ENCODE data around the gene ZNF778. TPM values are rescaled to one million over a fixed set of nuclear protein-coding genes. Genes with fewer than 3 reads are reported as not detected.
"Not testable (repeated sequence)": the region's sequence is repeated elsewhere in the genome, so short reads cannot be mapped to it uniquely, and the experiment has no call there.

The ZNF778 gene
- total RNA-seq, 2 donors from 2014 or later = 17.1 to 27.2 TPM

- Histone ChIP-seq H3K4me1 (ENCODE audit: control insufficient read depth in 1 of 2, low read depth in 2 of 2) (peaks cover 4 to 16% of the 10 kb centered on the region in 2 donors), H3K27me3 (replicated peaks; ENCODE audit: insufficient read depth) (no peaks in the 10 kb centered on the region), H3K27ac (no peak overlapping the region), H3K36me3 (no peaks in the 10 kb centered on the region), H3K9me3 (no peaks in the 10 kb centered on the region), H3K4me3 (no peak overlapping the region)
- DNase-seq (ENCODE audit: low spot score) = no peak
- no peak for TF ChIP-seq CTCF (IDR thresholded peaks at IDR 0.05)
- no peak for ATAC-seq (ENCODE audit: insufficient number of reproducible peaks, low FRiP score, low read depth)
These were observed 26.2 kb downstream of the ZNF778 start for GRCh38 chr16:89243664-89244063.

- H3K4me3 ChIP-seq; H3K27me3 ChIP-seq (replicated peaks; ENCODE audit: insufficient read depth); ATAC-seq (ENCODE audit: insufficient number of reproducible peaks, low FRiP score, low read depth); H3K36me3 ChIP-seq; H3K9me3 ChIP-seq; DNase-seq (ENCODE audit: low spot score); H3K27ac ChIP-seq: not testable (repeated sequence)
- peaks cover 4 to 16% of the 10 kb centered on the region in 2 donors for H3K4me1 ChIP-seq (ENCODE audit: control insufficient read depth in 1 of 2, low read depth in 2 of 2)
These were observed 26.8 kb downstream of the ZNF778 start for GRCh38 chr16:89244264-89244663.

DNA sequence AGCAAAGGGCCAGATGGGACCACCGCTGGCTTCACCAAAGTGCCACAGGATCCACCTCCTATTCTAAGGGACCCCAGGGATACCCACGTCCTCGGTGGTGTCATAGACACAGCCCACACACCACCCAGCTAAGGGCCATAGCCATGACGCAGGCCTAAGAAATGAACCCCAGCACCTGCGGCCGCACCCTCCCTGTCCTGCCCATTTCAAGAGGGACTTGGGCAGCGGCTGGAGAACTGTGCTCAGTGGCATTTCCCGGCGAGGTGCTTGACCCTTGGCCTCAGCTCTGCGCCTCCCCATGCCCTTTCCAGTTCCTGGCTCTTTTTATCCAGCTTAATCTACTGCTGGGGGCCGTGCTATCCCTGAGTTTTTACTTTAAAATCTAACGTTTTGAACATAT lies 27.3 kb downstream of the ZNF778 start:
- no peak overlapping the region for H3K27ac ChIP-seq
- peaks cover 4 to 16% of the 10 kb centered on the region in 2 donors for H3K4me1 ChIP-seq (ENCODE audit: control insufficient read depth in 1 of 2, low read depth in 2 of 2)
- H3K9me3 ChIP-seq = no peaks in the 10 kb centered on the region
- ATAC-seq (ENCODE audit: insufficient number of reproducible peaks, low FRiP score, low read depth) (no peak), DNase-seq (ENCODE audit: low spot score) (no peak)
- H3K4me3 ChIP-seq = no peak overlapping the region
- H3K27me3 ChIP-seq (replicated peaks; ENCODE audit: insufficient read depth) = no peaks in the 10 kb centered on the region
- TF ChIP-seq CTCF (IDR thresholded peaks at IDR 0.05) = no peak
- H3K36me3 ChIP-seq = no peaks in the 10 kb centered on the region

DNA sequence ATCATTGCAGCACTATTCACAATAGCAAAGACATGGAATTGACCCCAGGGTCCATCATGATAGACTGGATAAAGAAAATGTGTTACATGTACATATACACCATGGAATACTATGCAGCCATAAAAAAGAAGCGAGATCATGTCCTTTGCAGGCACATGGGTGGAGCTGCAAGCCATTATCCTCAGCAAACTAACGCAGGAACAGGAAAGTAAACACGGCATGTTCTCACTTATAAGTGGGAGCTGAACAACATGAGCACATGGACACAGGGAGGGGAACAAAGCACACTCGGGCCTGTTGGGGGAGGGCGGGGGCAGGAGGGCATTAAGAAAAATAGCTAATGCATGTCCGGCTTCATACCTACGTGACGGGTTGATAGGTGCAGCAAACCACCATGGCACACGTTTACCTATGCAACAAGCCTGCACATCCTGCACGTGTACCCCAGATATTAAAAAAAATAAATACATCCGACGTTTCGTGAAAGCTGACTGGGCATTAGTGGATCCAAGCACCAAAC lies 28.9 kb downstream of the ZNF778 start:
- H3K27me3 ChIP-seq (replicated peaks; ENCODE audit: insufficient read depth) = no peaks in the 10 kb centered on the region
- ATAC-seq (ENCODE audit: insufficient number of reproducible peaks, low FRiP score, low read depth) = no peak
- TF ChIP-seq CTCF (IDR thresholded peaks at IDR 0.05) = no peak
- peaks cover 4 to 11% of the 10 kb centered on the region in 2 donors for H3K4me1 ChIP-seq (ENCODE audit: control insufficient read depth in 1 of 2, low read depth in 2 of 2)
- H3K27ac ChIP-seq = no peak overlapping the region
- no peaks in the 10 kb centered on the region for H3K36me3 ChIP-seq
- no peak for DNase-seq (ENCODE audit: low spot score)
- H3K9me3 ChIP-seq = no peaks in the 10 kb centered on the region
- peak overlapping the region; percentile 76 for H3K4me3 ChIP-seq

DNA sequence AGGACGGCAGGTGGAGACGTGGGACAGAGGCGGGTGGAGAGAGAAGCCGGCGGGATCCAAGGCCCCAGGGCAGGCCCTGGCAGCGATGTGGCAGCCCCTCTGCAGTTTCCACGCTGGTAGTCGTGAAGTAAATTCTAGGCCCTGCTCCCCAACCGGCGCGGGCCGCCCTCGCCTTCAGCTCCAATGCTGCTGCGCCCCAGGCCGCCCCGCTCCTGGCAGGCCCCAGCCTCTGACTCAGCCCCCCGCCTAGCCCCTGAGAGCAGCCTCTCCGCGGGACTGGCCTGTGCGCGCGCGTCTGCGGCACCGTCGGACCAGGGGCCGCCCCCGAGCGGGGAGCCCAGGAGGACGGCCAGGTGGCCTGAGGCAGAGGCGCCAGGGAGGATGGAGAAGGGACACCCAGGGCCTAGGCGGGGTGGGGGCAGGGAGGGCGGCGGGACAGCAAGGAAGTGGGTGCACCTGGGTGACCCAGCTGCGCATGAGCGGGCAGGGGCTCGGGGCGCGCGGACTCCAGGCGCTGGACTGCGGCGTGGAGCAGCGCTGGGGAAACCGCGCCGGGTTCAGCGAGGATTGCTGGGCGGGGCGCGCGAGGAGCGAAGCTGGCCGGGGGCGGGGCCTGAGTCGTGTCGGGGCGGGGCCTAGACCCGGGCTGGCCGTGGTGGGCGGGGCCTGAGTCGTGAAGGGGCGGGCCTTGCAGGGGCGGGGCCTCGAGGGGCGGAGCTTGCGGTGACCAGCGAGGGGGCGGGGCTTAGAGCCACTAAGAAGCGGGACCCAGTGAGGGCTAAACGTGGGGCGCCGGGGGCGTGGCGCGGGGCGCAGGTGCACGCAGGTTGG lies 29.6 kb downstream of the ZNF778 start:
- H3K27me3 ChIP-seq (replicated peaks; ENCODE audit: insufficient read depth) = no peaks in the 10 kb centered on the region
- peak; percentile 63 for ATAC-seq (ENCODE audit: insufficient number of reproducible peaks, low FRiP score, low read depth)
- H3K36me3 ChIP-seq = no peaks in the 10 kb centered on the region
- H3K27ac ChIP-seq = no peak overlapping the region
- peak; percentile 42 for DNase-seq (ENCODE audit: low spot score)
- TF ChIP-seq CTCF (IDR thresholded peaks at IDR 0.05) = no peak
- H3K9me3 ChIP-seq = no peaks in the 10 kb centered on the region
- peak overlapping the region; percentile 76 for H3K4me3 ChIP-seq
- H3K4me1 ChIP-seq (ENCODE audit: control insufficient read depth in 1 of 2, low read depth in 2 of 2) = peaks cover 0 to 6% of the 10 kb centered on the region in 2 donors

DNA sequence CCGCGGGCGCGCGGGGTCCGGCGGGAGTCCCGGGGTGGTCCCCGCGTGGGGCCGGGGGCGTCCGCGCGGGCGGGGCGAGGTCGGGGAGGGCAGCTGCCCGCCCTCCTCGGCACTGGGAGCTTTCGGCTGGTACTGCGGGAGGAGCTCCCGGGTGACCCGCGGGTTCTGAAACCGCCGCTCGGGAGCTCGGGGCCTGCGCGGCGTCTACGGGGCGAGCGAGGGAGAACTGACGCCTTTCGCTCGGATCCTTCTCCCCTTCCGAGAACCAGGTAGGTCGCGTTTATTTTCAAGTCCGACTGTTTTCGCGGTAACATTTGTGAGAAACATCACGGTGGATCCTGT lies 30.2 kb downstream of the ZNF778 start:
- not testable (repeated sequence) for H3K27ac ChIP-seq; H3K4me1 ChIP-seq (ENCODE audit: control insufficient read depth in 1 of 2, low read depth in 2 of 2); DNase-seq (ENCODE audit: low spot score); H3K9me3 ChIP-seq; ATAC-seq (ENCODE audit: insufficient number of reproducible peaks, low FRiP score, low read depth); H3K36me3 ChIP-seq; H3K27me3 ChIP-seq (replicated peaks; ENCODE audit: insufficient read depth)
- peak overlapping the region; percentile 76 for H3K4me3 ChIP-seq
